ENCODE results near the gene CECR2.

Gene CECR2

GRCh38 chr22:17369439-17370025 is at the start of gene CECR2:
Gene CECR2, plus strand, starts transcription at chr22:17369460. Its CDS starts 324 bp downstream, at chr22:17369784.
- DNase-seq, result no peak

GRCh38 chr22:17319546-17319945 is 49.7 kb upstream of the CECR2 start:
- no peak for DNase-seq

GRCh38 chr22:17322511-17322910 is 46.7 kb upstream of the CECR2 start:
- DNase-seq, result no peak

- no peak for DNase-seq
Observed at GRCh38 chr22:17331690-17332089, 37.6 kb upstream of the CECR2 start.

GRCh38 chr22:17332109-17332800 is 37.0 kb upstream of the CECR2 start:
- DNase-seq, result no peak

GRCh38 chr22:17334059-17334458 is 35.2 kb upstream of the CECR2 start:
- DNase-seq, result no peak

DNA sequence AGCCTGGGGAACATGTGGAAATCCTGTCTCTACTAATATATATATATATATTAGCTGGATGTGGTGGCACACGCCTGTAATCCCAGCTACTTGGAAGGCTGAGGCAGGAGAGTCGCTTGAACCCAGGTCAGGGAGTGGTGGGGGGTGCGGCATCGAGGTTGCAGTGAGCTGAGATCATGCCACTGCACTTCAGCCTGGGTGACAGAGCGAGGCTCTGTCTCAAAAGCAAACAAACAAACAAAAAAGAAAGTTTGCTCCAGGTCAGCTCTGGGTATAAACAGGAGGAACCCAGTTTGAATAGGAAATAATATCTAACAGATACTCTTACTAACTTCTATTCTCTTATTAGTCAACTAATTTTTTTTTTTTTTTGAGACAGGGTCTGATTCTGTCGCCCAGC is 34.3 kb upstream of the CECR2 start:
- DNase-seq, result no peak

DNA sequence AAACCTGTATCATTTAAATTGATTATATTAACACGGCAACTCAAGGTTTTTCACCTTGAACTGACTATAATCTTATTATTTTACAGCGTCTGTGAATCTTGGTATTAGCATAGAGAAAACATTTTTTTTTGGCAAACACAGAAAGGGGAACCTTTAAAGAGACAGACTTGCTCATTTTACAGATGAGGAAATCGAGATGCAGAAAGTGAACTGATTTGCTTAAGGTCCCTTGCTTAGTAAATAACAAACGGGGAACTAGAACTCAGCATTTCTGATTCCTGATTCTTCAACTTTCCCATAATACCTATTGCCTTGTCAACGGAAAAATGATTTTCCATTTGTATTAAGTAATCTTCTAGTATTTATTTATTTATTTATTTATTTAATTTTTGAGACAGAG is 33.2 kb upstream of the CECR2 start:
- no peak for DNase-seq

- DNase-seq, result no peak
Observed at GRCh38 chr22:17337639-17338038, 31.6 kb upstream of the CECR2 start.

DNA sequence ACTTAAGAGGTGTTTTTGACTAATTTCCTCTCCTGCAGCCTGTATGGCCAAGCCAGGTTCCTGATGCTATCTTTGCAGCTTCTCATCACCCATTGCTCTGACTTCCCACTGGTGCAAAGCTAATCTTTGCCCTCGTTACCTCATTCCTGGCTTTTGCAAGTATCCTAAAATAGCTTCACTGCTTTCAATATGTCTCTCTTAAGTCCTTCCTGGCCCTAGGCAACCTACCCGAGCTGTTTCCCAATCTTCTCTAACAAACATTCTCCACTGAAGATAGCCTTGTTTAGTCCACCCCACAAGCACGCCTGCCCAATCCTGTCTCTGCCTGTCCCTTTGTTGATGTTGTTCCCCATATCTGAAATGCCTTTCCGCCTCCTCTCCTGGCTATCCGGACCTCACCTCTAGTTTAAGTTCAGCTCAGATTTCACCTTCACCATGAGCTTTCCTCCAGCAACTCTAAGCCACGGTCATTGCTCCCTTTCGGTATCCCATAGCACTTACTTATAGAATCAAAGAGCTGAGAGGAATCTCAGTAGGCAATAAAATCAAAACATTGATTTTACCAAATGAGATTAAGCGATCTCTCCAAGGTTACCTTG is 30.1 kb upstream of the CECR2 start:
- DNase-seq, result no peak

DNA sequence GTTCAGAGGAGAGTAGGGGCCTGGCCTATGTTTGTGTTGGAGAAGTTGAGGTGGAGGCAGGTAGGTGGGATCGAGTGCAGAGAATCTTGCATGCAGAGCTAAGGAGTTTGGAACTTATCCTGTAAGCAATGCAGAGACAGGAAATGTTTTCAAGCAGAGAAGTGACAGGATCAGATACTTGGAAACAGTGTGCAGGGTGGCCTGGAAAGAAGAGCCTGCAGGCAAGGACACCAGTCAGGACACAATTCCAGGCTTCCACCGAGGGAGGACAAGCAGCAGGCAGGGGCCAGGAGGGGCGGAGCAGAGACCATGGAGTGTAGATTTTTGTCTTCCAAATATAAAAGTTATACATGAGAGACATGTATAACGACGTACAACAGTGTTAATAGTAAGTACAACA is 26.9 kb upstream of the CECR2 start:
- no peak for DNase-seq

DNA sequence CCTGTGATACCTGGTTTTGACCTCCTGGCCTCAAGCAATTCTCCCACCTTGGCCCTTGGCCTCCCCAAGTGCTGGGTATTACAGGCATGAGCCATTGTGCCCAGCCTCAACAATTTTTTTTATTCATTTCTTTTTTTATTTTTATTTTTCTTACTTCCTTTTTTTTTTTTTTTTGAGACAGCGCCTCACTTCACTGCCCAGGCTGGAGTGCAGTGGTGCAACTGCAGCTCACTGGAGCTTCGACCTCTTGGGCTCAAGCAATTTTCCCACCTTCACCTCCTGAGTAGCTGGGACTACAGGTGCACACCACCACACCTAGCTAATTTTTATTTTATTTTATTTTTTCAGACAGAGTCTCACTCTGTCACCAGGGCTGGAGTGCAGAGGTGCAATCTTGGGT is 25.5 kb upstream of the CECR2 start:
- no peak for DNase-seq

GRCh38 chr22:17346578-17346977 is 22.7 kb upstream of the CECR2 start:
- no peak for DNase-seq

GRCh38 chr22:17347724-17348123 is 21.5 kb upstream of the CECR2 start:
- DNase-seq, result no peak

GRCh38 chr22:17348464-17349103 is 20.7 kb upstream of the CECR2 start:
- DNase-seq, result no peak

GRCh38 chr22:17349172-17349571 is 20.1 kb upstream of the CECR2 start:
- no peak for DNase-seq

DNA sequence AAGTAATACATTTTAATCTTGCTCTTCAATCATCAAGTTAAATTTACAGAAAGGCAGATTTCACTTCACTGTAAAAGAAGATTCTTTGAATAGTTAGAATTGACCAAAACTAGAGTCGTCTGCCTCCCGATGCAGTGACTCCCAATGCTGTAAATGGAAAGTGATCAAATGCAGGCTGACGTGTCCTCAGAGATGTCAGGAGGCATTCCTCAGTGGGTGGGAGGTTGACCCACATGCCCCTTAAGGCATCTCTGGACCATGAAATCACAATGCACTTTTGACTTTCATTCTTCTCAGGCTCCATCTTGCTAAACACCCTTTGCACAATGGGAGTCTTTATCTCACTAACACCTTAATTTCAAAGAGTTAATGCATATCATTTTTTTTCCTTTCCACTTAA is 19.0 kb upstream of the CECR2 start:
- no peak for DNase-seq

- DNase-seq, result no peak
Observed at GRCh38 chr22:17352798-17353197, 16.5 kb upstream of the CECR2 start.

DNA sequence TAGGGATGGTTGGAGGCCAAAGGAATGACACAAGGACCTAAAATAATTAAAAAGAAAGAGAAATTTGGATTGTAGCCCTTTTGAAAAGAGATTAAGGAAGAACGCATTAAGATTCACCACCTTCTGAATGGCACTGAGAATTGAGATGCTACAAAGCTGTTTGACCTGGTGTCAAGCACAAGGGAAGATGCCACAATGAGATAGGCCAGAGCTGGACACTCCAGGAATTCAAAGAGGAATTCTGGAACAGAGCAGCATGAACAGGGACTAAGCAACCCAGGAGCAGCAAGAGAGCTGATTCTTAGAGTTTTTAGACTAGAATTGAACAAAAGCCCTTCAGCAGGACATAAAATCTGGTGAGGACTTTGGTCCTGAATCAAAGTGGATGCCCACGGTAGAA is 11.6 kb upstream of the CECR2 start:
- DNase-seq, result no peak

- DNase-seq, result no peak
Observed at GRCh38 chr22:17358415-17358814, 10.8 kb upstream of the CECR2 start.

- no peak for DNase-seq
Observed at GRCh38 chr22:17359501-17359900, 9.8 kb upstream of the CECR2 start.

DNA sequence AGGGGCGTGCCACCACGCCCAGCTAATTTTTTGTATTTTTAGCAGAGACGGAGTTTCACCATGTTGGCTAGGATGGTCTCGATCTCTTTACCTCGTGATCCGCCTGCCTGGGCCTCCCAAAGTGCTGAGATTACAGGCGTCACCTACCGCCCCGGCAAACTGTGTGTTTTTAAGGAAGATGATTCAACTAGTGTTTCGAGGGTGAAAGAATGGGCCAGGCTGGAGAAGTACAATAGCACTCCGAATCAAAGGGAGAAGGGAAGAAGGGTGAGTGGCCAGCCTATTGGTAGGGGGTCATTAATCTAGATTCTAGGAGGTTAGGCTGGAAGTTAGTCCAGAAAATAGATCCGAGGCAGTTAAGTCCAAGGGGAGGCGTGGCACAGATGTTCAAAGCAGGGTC is 2.9 kb upstream of the CECR2 start:
- DNase-seq, result no peak

DNA sequence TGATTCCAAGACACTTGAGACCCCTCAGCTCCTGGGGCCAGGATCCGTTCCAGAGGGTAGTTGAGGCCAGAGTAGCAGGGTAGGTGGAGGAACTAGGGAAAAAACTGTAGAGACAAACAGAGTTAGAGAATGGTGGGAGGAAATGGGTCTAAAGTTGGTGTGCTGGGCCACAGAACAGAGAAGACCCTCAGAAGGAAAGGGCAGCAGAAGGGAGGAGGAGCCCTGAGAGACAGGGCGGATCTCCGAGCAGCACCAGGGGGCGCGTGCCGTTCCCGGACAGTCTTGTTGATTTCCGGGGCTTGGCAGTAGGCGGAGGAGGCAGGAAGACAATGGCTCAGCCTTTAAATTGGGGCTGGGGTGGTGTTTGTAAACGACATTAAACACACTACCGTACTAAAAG is 2.4 kb upstream of the CECR2 start:
- DNase-seq, result no peak

GRCh38 chr22:17368144-17368543 is 1.1 kb upstream of the CECR2 start:
- DNase-seq, result no peak

Data from AML-193 (cell line).